Fibroblast of mammary gland (primary cell): ENCODE results near the gene PRSS35.
"Not testable (repeated sequence)": the region's sequence is repeated elsewhere in the genome, so short reads cannot be mapped to it uniquely, and the experiment has no call there.

Experiments
- DNase-seq: peaks from one replicate; pipeline ENCODE4 v3.0.0-alpha.2; 2010; ENCODE audit warnings: low read depth
- H3K4me3 ChIP-seq: 2 replicates; pipeline ENCODE4 v1.5.1; 2011; ENCODE audit warnings: low read depth, mild to moderate bottlenecking, low read length, moderate library complexity; ENCODE audit not compliant: control insufficient read depth
- CTCF ChIP-seq: conservative IDR thresholded peaks from 2 replicates; pipeline ENCODE4 v1.5.1; 2011; ENCODE audit warnings: low read depth, low read length, inconsistent platforms; ENCODE audit not compliant: control insufficient read depth, insufficient read depth

The PRSS35 gene

GRCh38 chr6:83470587-83470986 is 41.7 kb upstream of the PRSS35 start:
- no peak overlapping the region for H3K4me3 ChIP-seq
- no peak for DNase-seq
- no peak for TF ChIP-seq CTCF

GRCh38 chr6:83472767-83473166 is 39.6 kb upstream of the PRSS35 start:
- TF ChIP-seq CTCF, result no peak
- DNase-seq, result no peak
- H3K4me3 ChIP-seq, result no peak overlapping the region

GRCh38 chr6:83474309-83474708 is 38.0 kb upstream of the PRSS35 start:
- peak; percentile 41 for DNase-seq
- TF ChIP-seq CTCF, result no peak
- no peak overlapping the region for H3K4me3 ChIP-seq

GRCh38 chr6:83476971-83477370 is 35.4 kb upstream of the PRSS35 start:
- H3K4me3 ChIP-seq, result no peak overlapping the region
- no peak for TF ChIP-seq CTCF
- DNase-seq, result no peak

- no peak for DNase-seq
- no peak overlapping the region for H3K4me3 ChIP-seq
- TF ChIP-seq CTCF, result no peak
Measured at GRCh38 chr6:83479389-83479788, 32.9 kb upstream of the PRSS35 start.

GRCh38 chr6:83480470-83480869 is 31.9 kb upstream of the PRSS35 start:
- no peak overlapping the region for H3K4me3 ChIP-seq
- TF ChIP-seq CTCF, result no peak
- no peak for DNase-seq

GRCh38 chr6:83481938-83482337 is 30.4 kb upstream of the PRSS35 start:
- not testable (repeated sequence) for H3K4me3 ChIP-seq, DNase-seq
